ENCODE results near the gene KCTD11. TPM values are rescaled to one million over a fixed set of nuclear protein-coding genes. Genes with fewer than 3 reads are reported as not detected.

Gene KCTD11
- total and polyA plus RNA-seq, 2 of the 13 experiments (the other 11 are each of a cell fraction or from before 2014, with no cell fraction given) = 1.6 to 2.6 TPM

DNA sequence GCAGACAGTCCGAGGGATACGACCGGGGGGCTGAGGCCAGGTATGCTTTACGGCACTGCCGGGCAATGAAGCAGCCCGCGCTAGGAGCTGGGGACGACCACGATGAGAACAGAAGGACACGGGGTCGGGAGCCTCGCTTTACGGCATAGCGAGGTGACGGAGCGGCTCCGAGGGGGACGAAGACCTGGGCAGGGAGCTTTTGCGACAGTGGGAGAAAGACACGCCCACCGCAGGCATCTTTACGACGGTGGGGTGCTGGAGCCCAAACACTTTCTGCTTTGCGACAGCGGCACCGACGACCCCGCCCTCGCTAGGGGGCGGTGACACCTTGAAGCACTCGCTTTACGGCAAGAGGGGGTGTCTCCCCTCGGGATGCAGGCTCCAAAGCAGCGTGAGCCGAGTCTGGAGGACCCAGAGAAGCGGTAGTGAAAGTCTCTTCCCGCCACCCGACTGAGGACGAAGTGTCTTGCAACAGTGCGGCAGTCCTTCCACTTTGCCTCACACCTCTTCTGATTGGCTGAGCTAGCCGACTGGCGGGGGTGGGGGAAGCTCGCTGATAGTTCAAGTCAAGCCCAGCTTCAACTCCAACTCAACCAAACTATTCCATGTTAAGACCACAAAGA is 22.5 kb upstream of the KCTD11 start (continued):
- no peak for TF ChIP-seq NR3C1 (CRISPR knock-in tag; IDR thresholded peaks at IDR 0.05)
- TF ChIP-seq, protein P1, sequence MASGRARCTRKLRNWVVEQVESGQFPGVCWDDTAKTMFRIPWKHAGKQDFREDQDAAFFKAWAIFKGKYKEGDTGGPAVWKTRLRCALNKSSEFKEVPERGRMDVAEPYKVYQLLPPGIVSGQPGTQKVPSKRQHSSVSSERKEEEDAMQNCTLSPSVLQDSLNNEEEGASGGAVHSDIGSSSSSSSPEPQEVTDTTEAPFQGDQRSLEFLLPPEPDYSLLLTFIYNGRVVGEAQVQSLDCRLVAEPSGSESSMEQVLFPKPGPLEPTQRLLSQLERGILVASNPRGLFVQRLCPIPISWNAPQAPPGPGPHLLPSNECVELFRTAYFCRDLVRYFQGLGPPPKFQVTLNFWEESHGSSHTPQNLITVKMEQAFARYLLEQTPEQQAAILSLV (CRISPR knock-in tag; IDR thresholded peaks at IDR 0.05; ENCODE audit: borderline replicate concordance) = peak; percentile 36; the same call in 1 of the 2 replicates
- TF ChIP-seq ZNF180 (CRISPR knock-in tag; IDR thresholded peaks at IDR 0.05; ENCODE audit: borderline replicate concordance, low read depth) = no peak
- TF ChIP-seq, protein P2, sequence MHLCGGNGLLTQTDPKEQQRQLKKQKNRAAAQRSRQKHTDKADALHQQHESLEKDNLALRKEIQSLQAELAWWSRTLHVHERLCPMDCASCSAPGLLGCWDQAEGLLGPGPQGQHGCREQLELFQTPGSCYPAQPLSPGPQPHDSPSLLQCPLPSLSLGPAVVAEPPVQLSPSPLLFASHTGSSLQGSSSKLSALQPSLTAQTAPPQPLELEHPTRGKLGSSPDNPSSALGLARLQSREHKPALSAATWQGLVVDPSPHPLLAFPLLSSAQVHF (CRISPR knock-in tag; IDR thresholded peaks at IDR 0.05) = no peak
- TF ChIP-seq CHD2 (IDR thresholded peaks at IDR 0.05; ENCODE audit: low read depth, low read length) = no peak
- no peak for TF ChIP-seq PHF5A (CRISPR knock-in tag; IDR thresholded peaks at IDR 0.05; ENCODE audit: low read depth, unreplicated experiment)
- TF ChIP-seq, protein P3, sequence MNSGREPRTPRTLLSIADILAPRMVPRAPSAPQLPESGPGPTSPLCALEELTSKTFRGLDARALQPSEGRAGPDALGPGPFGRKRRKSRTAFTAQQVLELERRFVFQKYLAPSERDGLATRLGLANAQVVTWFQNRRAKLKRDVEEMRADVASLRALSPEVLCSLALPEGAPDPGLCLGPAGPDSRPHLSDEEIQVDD (CRISPR knock-in tag; IDR thresholded peaks at IDR 0.05; ENCODE audit: borderline replicate concordance) = no peak
- no peak for TF ChIP-seq NBN (conservative IDR thresholded peaks at IDR 0.05)
- 0 out of 2 replicates have a peak, but pooled peaks have one; percentile 21 for TF ChIP-seq KLF9 (CRISPR knock-in tag; IDR thresholded peaks at IDR 0.05; ENCODE audit: low read depth)
- TF ChIP-seq ZNF563 (CRISPR knock-in tag; IDR thresholded peaks at IDR 0.05) = no peak
- 0 out of 2 replicates have a peak, but pooled peaks have one; percentile 48 for TF ChIP-seq ZFP41 (CRISPR knock-in tag; IDR thresholded peaks at IDR 0.05; ENCODE audit: borderline replicate concordance)
- no peak for TF ChIP-seq SMARCC2 (IDR thresholded peaks at IDR 0.05)
- peak; percentile 69 for TF ChIP-seq IKZF5 (CRISPR knock-in tag; IDR thresholded peaks at IDR 0.05)
- no peak for TF ChIP-seq ZNF282 (IDR thresholded peaks at IDR 0.05; ENCODE audit: partially characterized antibody)
- TF ChIP-seq TBL1XR1 (IDR thresholded peaks at IDR 0.05; ENCODE audit: borderline replicate concordance, low read length, partially characterized antibody) = no peak
- TF ChIP-seq RXRB (CRISPR knock-in tag; IDR thresholded peaks at IDR 0.05; ENCODE audit: borderline replicate concordance) = peak; percentile 52; the same call in 1 of the 2 replicates
- 0 out of 2 replicates have a peak, but pooled peaks have one; percentile 14 for TF ChIP-seq SIX4 (CRISPR knock-in tag; IDR thresholded peaks at IDR 0.05)
- TF ChIP-seq ZNF737 (CRISPR knock-in tag; IDR thresholded peaks at IDR 0.05; ENCODE audit: borderline replicate concordance) = no peak
- peak; percentile 29; the same call in 1 of the 2 replicates for TF ChIP-seq MYNN (CRISPR knock-in tag; IDR thresholded peaks at IDR 0.05; ENCODE audit: low read depth)
- TF ChIP-seq SYNCRIP (IDR thresholded peaks at IDR 0.05; ENCODE audit: insufficient read depth, low read depth, low read length) = no peak
- no peak for TF ChIP-seq ZNF512 (CRISPR knock-in tag; IDR thresholded peaks at IDR 0.05)
